Stimulated activated memory B cell treated with anti-CD40 and anti-IgM and Interleukin-4, amounts not matched to agents 10 μg/mL and 1 μg/mL and 100 μg/mL, for 72 hours (primary cell): ENCODE measurements around the gene MTX1.
A peak's percentile ranks its signal among the peaks of the same experiment; 100 is the strongest.

Experiments used
- ATAC-seq: fragments of 150-1000 bp; cut with Tn5 transposase; 2 replicates; pipeline ENCODE4 v1.10.0; 2021
- H3K27ac Mint-ChIP-seq: one replicate; pipeline ENCODE4 v1.8.0; 2022; ENCODE audit warnings: mild to moderate bottlenecking, mixed read lengths
- H3K27me3 Mint-ChIP-seq: one replicate; pipeline ENCODE4 v1.8.0; 2022; ENCODE audit warnings: mixed read lengths
- H3K36me3 Mint-ChIP-seq: one replicate; pipeline ENCODE4 v1.8.0; 2022; ENCODE audit warnings: mixed read lengths
- H3K4me1 Mint-ChIP-seq: one replicate; pipeline ENCODE4 v1.8.0; 2022; ENCODE audit warnings: mixed read lengths
- H3K4me3 Mint-ChIP-seq: one replicate; pipeline ENCODE4 v1.8.0; 2022; ENCODE audit warnings: mild to moderate bottlenecking, moderate library complexity, mixed read lengths
- H3K9me3 Mint-ChIP-seq: one replicate; pipeline ENCODE4 v1.8.0; 2022; ENCODE audit warnings: mixed read lengths

The MTX1 gene

DNA sequence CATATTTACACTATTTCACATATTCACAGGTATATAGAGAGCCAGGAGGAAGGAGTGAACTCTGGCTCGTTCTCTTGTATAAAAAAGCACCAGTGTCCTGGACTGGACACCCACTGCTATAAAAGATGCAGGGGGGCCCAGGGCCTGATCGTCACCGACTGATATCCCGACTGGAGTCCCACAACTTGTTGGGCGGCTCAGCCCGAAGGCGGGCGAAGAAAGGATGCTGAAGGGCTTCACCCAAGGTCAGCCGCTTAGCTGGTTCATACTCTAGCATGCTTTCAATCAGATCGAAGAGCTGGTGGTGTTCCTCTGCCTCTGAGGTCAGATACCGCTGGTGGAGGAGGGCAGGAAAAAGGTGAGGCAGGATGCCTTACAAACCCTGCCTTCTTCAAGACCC lies 54.6 kb downstream of the MTX1 start:
- peaks cover 35% of the 10 kb centered on the region for H3K4me1 Mint-ChIP-seq
- H3K4me3 Mint-ChIP-seq: no peak overlapping the region
- no peak for ATAC-seq
- H3K27ac Mint-ChIP-seq: peak overlapping the region; percentile 96
- H3K9me3 Mint-ChIP-seq: no peaks in the 10 kb centered on the region
- H3K36me3 Mint-ChIP-seq: peaks cover 73% of the 10 kb centered on the region
- no peaks in the 10 kb centered on the region for H3K27me3 Mint-ChIP-seq
